CD4-positive, alpha-beta memory T cell (primary cell): ENCODE results near the gene ST6GALNAC4. TPM values are rescaled to one million over a fixed set of nuclear protein-coding genes. Genes with fewer than 3 reads are reported as not detected.

ENCODE experiments used
- CTCF ChIA-PET: fragments of 350-600 bp; sonication (Branson Sonifier 250); formaldehyde crosslinking; loops from one replicate; lab custom pipeline; 2021; ENCODE audit warnings: inconsistent platforms; ENCODE audit not compliant: partially characterized antibody; lab: Charles Lee
- POLR2A ChIA-PET: fragments of 350-600 bp; sonication (Branson Sonifier 250); formaldehyde crosslinking; loops from one replicate; lab custom pipeline; 2021; ENCODE audit not compliant: partially characterized antibody; lab: Charles Lee
- DNase-seq, 5 donors: peaks; one replicate each; pipeline versions ENCODE4 v3.0.0 to v3.0.0-alpha.2; 2020 to 2022; ENCODE audit warnings: mixed read lengths in 1 of 5
- H3K27ac ChIP-seq: one replicate; pipeline ENCODE4 v1.7.0; 2013; ENCODE audit warnings: low read depth, low read length
- H3K27me3 ChIP-seq: 2 replicates; pipeline ENCODE4 v1.7.0; 2013; ENCODE audit warnings: mild to moderate bottlenecking, low read length, moderate library complexity; ENCODE audit not compliant: insufficient read depth
- H3K36me3 ChIP-seq: 2 replicates; pipeline ENCODE4 v1.7.0; 2013; ENCODE audit warnings: mild to moderate bottlenecking, low read length, moderate library complexity; ENCODE audit not compliant: insufficient read depth
- H3K4me1 ChIP-seq: 2 replicates; pipeline ENCODE4 v1.7.0; 2013; ENCODE audit warnings: mild to moderate bottlenecking, low read length, moderate library complexity; ENCODE audit not compliant: insufficient read depth
- H3K4me3 ChIP-seq, 2 donors: one replicate each; pipeline ENCODE4 v1.7.0; 2013; ENCODE audit warnings: low read length in 2 of 2, mild to moderate bottlenecking in 1 of 2
- H3K9me3 ChIP-seq, 2 donors: one replicate each; pipeline ENCODE4 v1.7.0; 2013; ENCODE audit warnings: low read length in 2 of 2, control low read depth in 1 of 2; ENCODE audit not compliant: control insufficient read depth in 1 of 2
- H3K27ac Mint-ChIP-seq, 7 donors: one replicate each; pipeline ENCODE4 v1.8.0; 2020 to 2021; ENCODE audit warnings: mixed read lengths in 7 of 7, mild to moderate bottlenecking in 6 of 7, inconsistent platforms in 3 of 7, moderate library complexity in 3 of 7
- H3K27me3 Mint-ChIP-seq, 2 donors: one replicate each; pipeline ENCODE4 v1.8.0; 2020 to 2021; ENCODE audit warnings: mixed read lengths in 2 of 2
- H3K36me3 Mint-ChIP-seq, 2 donors: one replicate each; pipeline ENCODE4 v1.8.0; 2020 to 2021; ENCODE audit warnings: mixed read lengths in 2 of 2, inconsistent platforms in 1 of 2, mild to moderate bottlenecking in 1 of 2
- H3K4me1 Mint-ChIP-seq, 4 donors: one replicate each; pipeline ENCODE4 v1.8.0; 2020 to 2021; ENCODE audit warnings: mixed read lengths in 4 of 4, mild to moderate bottlenecking in 1 of 4
- H3K4me3 Mint-ChIP-seq, 8 donors: one replicate each; pipeline ENCODE4 v1.8.0; 2020 to 2021; ENCODE audit warnings: mixed read lengths in 8 of 8, mild to moderate bottlenecking in 7 of 8, moderate library complexity in 6 of 8, inconsistent platforms in 3 of 8
- H3K9me3 Mint-ChIP-seq, 8 donors: one replicate each; pipeline ENCODE4 v1.8.0; 2020 to 2021; ENCODE audit warnings: mixed read lengths in 8 of 8, mild to moderate bottlenecking in 5 of 8, inconsistent platforms in 3 of 8, moderate library complexity in 1 of 8
- intact Hi-C: fragments of 100-400 bp; cut with micrococcal nuclease; formaldehyde crosslinking; loops from one replicate; pipeline ENCODE4 v1.15.1; 2023
- polyA plus RNA-seq, 2 donors: library from polyadenylated mRNA; unstranded; fragments of 300-500 nt; fragmentation: Illumina TruSeq; gene quantifications; one replicate each; pipeline ENCODE4 v1.2.3, GENCODE V29; 2021
- total RNA-seq, 2 experiments: library from RNA; stranded (reverse); gene quantifications; one replicate each; pipeline ENCODE4 v1.2.3, GENCODE V29; 2021

ST6GALNAC4 gene
- total and polyA plus RNA-seq, 4 experiments from 2014 or later, result 10.2 to 38.1 (median 27.1) TPM

GRCh38 chr9:127961155-127961490 lies 44.3 kb upstream of the ST6GALNAC4 start:
- no peaks in the 10 kb centered on the region for H3K9me3 ChIP-seq
- H3K4me1 Mint-ChIP-seq, result peaks cover 61 to 99% (median 83%) of the 10 kb centered on the region in 4 donors
- H3K4me3 Mint-ChIP-seq, result peak overlapping the region in 6 of 8 donors; percentile 34 to 86 (median 65)
- no peaks in the 10 kb centered on the region for H3K27me3 ChIP-seq
- H3K4me1 ChIP-seq, result peaks cover 100% of the 10 kb centered on the region
- H3K9me3 Mint-ChIP-seq, result no peaks in the 10 kb centered on the region
- POLR2A ChIA-PET, result interaction anchor here (0.7 to 36.2 kb wide), 6 partner anchors 9 to 65 kb away, joined by 3 to 1317 read pairs (median 3); partner anchors contain the start of gene EEIG1
- CTCF ChIA-PET, result interaction anchor here (1.4 to 13.9 kb wide), 5 partner anchors 10 to 75 kb away, joined by 4 to 300 read pairs (median 8); partner anchors contain the start of gene EEIG1
- H3K4me3 ChIP-seq, result no peak overlapping the region
- no peaks in the 10 kb centered on the region for H3K27me3 Mint-ChIP-seq
- peaks cover 30 to 54% of the 10 kb centered on the region in 2 donors for H3K36me3 Mint-ChIP-seq
- DNase-seq, result no peak
- intact Hi-C loops, result no loop called here
- H3K27ac Mint-ChIP-seq, result peak overlapping the region; percentile 85 to 97 (median 91)
- H3K36me3 ChIP-seq, result peaks cover 6% of the 10 kb centered on the region
- H3K27ac ChIP-seq, result peak overlapping the region; percentile 37

DNA sequence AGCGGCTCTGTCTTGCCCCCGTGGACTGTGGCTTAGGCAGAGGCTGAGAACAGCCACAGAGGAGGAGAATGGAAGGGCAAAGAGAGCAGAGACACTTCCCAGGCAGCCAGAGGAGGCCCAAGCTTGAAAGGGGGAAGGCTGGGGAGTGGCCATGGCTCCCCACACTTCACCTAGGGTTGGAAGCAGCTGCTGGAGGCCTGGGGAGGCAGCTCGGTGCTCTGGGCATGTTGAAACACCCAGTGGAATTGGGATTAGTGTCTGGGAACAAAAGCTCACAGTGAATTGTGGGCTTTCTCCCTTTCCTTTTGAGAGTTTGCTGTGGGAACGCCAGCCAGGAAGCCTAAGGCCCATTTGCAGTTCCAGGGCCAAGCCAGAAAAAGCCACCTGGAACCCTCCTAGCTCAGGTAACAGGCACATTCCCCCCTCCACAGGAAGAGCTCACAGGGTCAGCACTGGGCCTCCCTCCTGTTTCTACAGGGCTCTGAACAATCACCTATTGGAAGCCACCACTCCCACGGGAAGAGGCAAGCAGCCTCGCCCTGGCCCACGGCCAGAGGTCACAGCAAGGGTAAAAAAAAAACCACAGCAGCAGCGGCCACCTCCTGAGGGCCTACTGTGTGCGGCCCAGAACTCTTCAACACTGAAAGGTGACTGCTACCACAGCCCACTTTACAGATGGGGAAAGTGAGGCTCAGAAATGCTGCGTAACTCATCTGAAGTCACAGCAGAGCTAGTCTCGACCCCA lies 43.7 kb upstream of the ST6GALNAC4 start:
- no peak for DNase-seq
- H3K36me3 ChIP-seq, result peaks cover 6% of the 10 kb centered on the region
- H3K9me3 ChIP-seq, result no peaks in the 10 kb centered on the region
- peak overlapping the region; percentile 79 to 97 (median 92) for H3K27ac Mint-ChIP-seq
- H3K36me3 Mint-ChIP-seq, result peaks cover 30 to 56% of the 10 kb centered on the region in 2 donors
- intact Hi-C loops, result no loop called here
- H3K27me3 Mint-ChIP-seq, result no peaks in the 10 kb centered on the region
- H3K4me3 Mint-ChIP-seq, result peak overlapping the region in 7 of 8 donors; percentile 35 to 74 (median 62)
- CTCF ChIA-PET, result interaction anchor here (1.0 to 13.9 kb wide), 6 partner anchors 10 to 75 kb away, joined by 3 to 300 read pairs (median 6); partner anchors contain the start of gene EEIG1
- POLR2A ChIA-PET, result interaction anchor here (1.0 to 36.2 kb wide), 6 partner anchors 8 to 66 kb away, joined by 3 to 1317 read pairs (median 4); partner anchors contain the start of gene EEIG1
- H3K27me3 ChIP-seq, result no peaks in the 10 kb centered on the region
- H3K4me1 ChIP-seq, result peaks cover 100% of the 10 kb centered on the region
- peak overlapping the region; percentile 37 for H3K27ac ChIP-seq
- H3K4me1 Mint-ChIP-seq, result peaks cover 65 to 99% (median 83%) of the 10 kb centered on the region in 4 donors
- H3K9me3 Mint-ChIP-seq, result no peaks in the 10 kb centered on the region
- no peak overlapping the region for H3K4me3 ChIP-seq

- Histone ChIP-seq H3K9me3 (no peaks in the 10 kb centered on the region), H3K36me3 (peaks cover 6% of the 10 kb centered on the region), H3K27ac (peak overlapping the region; percentile 37), H3K4me1 (peaks cover 100% of the 10 kb centered on the region), H3K4me3 (no peak overlapping the region), H3K27me3 (no peaks in the 10 kb centered on the region)
- no peak for DNase-seq
- Mint-ChIP-seq H3K4me1 (peaks cover 65 to 99% (median 83%) of the 10 kb centered on the region in 4 donors), H3K9me3 (no peaks in the 10 kb centered on the region), H3K36me3 (peaks cover 30 to 54% of the 10 kb centered on the region in 2 donors), H3K4me3 (peak overlapping the region in 7 of 8 donors; percentile 53 to 74 (median 66)), H3K27ac (peak overlapping the region; percentile 79 to 97 (median 90)), H3K27me3 (no peaks in the 10 kb centered on the region)
- CTCF ChIA-PET, result interaction anchor here (1.0 to 13.9 kb wide), 6 partner anchors 11 to 76 kb away, joined by 3 to 300 read pairs (median 6); partner anchors contain the start of gene EEIG1
- POLR2A ChIA-PET, result interaction anchor here (0.9 to 36.2 kb wide), 5 partner anchors 14 to 66 kb away, joined by 3 to 1317 read pairs (median 6); partner anchors contain the start of genes DPM2 and EEIG1
- intact Hi-C loops, result loop anchor here (5.0 kb wide), 1 partner anchor 122 kb away; no protein-coding TSS in a partner anchor
These were observed 43.1 kb upstream of the ST6GALNAC4 start for GRCh38 chr9:127959841-127960409.

DNA sequence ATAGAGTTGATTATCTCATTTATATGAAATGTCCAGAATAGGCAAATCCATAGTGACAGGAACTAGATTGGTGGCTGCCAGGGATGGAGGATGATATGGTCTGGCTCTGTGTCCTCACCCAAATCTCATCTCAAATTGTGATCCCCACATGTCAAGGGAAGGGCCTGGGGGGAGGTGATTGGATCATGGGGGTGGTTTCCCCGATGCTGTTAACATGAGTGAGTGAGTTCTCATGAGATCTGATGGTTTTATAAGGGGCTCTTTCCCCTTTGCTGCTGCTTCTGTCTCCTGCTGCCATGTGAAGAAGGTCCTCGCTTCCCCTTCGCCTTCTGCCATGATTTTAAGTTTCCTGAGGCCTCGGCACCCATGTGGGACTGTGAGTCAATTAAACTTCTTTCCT lies 42.6 kb upstream of the ST6GALNAC4 start:
- CTCF ChIA-PET, result interaction anchor here (1.3 to 13.9 kb wide), 5 partner anchors 11 to 76 kb away, joined by 3 to 300 read pairs (median 8); no protein-coding TSS in a partner anchor
- H3K9me3 ChIP-seq, result no peaks in the 10 kb centered on the region
- peaks cover 100% of the 10 kb centered on the region for H3K4me1 ChIP-seq
- no peaks in the 10 kb centered on the region for H3K27me3 ChIP-seq
- Mint-ChIP-seq H3K27me3 (no peaks in the 10 kb centered on the region), H3K27ac (peak overlapping the region; percentile 79 to 97 (median 90)), H3K4me3 (peak overlapping the region; percentile 12 to 70 (median 58)), H3K36me3 (peaks cover 30 to 54% of the 10 kb centered on the region in 2 donors), H3K9me3 (no peaks in the 10 kb centered on the region), H3K4me1 (peaks cover 67 to 99% (median 85%) of the 10 kb centered on the region in 4 donors)
- peaks cover 6% of the 10 kb centered on the region for H3K36me3 ChIP-seq
- intact Hi-C loops, result loop anchor here (5.0 kb wide), 1 partner anchor 123 kb away; no protein-coding TSS in a partner anchor
- no peak overlapping the region for H3K4me3 ChIP-seq
- POLR2A ChIA-PET, result interaction anchor here (0.9 to 36.2 kb wide), 4 partner anchors 14 to 67 kb away, joined by 3 to 1317 read pairs (median 244); partner anchors contain the start of genes DPM2 and EEIG1
- peak in 1 of 5 donors; percentile 46 for DNase-seq
- H3K27ac ChIP-seq, result peak overlapping the region; percentile 14

DNA sequence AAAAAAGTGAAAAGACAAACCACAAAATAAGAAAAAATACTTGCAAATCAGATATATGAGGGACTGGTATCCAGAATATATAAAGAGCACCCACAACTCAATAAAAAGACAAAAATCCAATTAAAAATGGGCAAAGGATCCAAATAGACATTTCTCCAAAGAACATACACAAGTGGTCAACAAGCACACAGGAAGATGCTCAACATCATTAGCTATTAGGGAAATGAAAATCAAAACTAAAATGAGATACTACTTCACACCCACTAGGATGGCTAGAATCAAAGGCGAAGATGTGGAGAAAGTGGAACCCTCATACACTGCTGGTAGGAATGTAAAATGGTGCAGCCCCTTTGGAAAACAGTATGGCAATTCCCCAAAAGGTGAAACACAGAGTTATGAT lies 41.9 kb upstream of the ST6GALNAC4 start:
- CTCF ChIA-PET, result interaction anchor here (0.9 to 13.9 kb wide), 8 partner anchors 11 to 77 kb away, joined by 3 to 300 read pairs (median 4); partner anchors contain the start of gene DPM2
- Histone ChIP-seq H3K27ac (peak overlapping the region; percentile 14), H3K4me1 (peaks cover 100% of the 10 kb centered on the region), H3K4me3 (no peak overlapping the region), H3K36me3 (peaks cover 6% of the 10 kb centered on the region), H3K9me3 (no peaks in the 10 kb centered on the region), H3K27me3 (no peaks in the 10 kb centered on the region)
- Mint-ChIP-seq H3K4me1 (peaks cover 67 to 99% (median 84%) of the 10 kb centered on the region in 4 donors), H3K9me3 (no peaks in the 10 kb centered on the region), H3K27ac (peak overlapping the region; percentile 79 to 97 (median 90)), H3K27me3 (no peaks in the 10 kb centered on the region), H3K36me3 (peaks cover 30 to 56% of the 10 kb centered on the region in 2 donors), H3K4me3 (peak overlapping the region in 7 of 8 donors; percentile 6 to 72 (median 53))
- POLR2A ChIA-PET, result interaction anchor here (1.6 to 36.2 kb wide), 3 partner anchors 15 to 67 kb away, joined by 6 to 1317 read pairs (median 482); partner anchors contain the start of gene EEIG1
- intact Hi-C loops, result loop anchor here (5.0 kb wide), 1 partner anchor 124 kb away; no protein-coding TSS in a partner anchor
- no peak for DNase-seq

GRCh38 chr9:127955294-127956015 lies 38.6 kb upstream of the ST6GALNAC4 start:
- Histone ChIP-seq H3K4me3 (peak overlapping the region in 1 of 2 donors; percentile 2), H3K27me3 (no peaks in the 10 kb centered on the region), H3K9me3 (no peaks in the 10 kb centered on the region), H3K36me3 (peaks cover 19% of the 10 kb centered on the region), H3K27ac (peak overlapping the region; percentile 57), H3K4me1 (peaks cover 97% of the 10 kb centered on the region)
- peaks cover 14 to 46% of the 10 kb centered on the region in 2 donors for H3K36me3 Mint-ChIP-seq
- peak overlapping the region; percentile 43 to 80 (median 80) for H3K4me3 Mint-ChIP-seq
- H3K9me3 Mint-ChIP-seq, result no peaks in the 10 kb centered on the region
- H3K27ac Mint-ChIP-seq, result peak overlapping the region; percentile 86 to 97 (median 93)
- peak; percentile 72 to 94 (median 73) for DNase-seq
- POLR2A ChIA-PET, result interaction anchor here (0.9 to 36.2 kb wide), 11 partner anchors 9 to 117 kb away, joined by 3 to 1317 read pairs (median 6); partner anchors contain the start of genes EEIG1, NAIF1 and SLC25A25
- CTCF ChIA-PET, result interaction anchor here (0.7 to 13.9 kb wide), 28 partner anchors 10 to 161 kb away, joined by 3 to 300 read pairs (median 6); partner anchors contain the start of genes DPM2, EEIG1, PIP5KL1 and SLC25A25
- H3K4me1 Mint-ChIP-seq, result peaks cover 48 to 92% (median 76%) of the 10 kb centered on the region in 4 donors
- H3K27me3 Mint-ChIP-seq, result no peaks in the 10 kb centered on the region
- intact Hi-C loops, result loop anchor here (1.0 to 5.0 kb wide), 4 partner anchors 15 to 127 kb away; no protein-coding TSS in a partner anchor
